ENCODE results near the gene CSRP2.

CSRP2 gene

DNA sequence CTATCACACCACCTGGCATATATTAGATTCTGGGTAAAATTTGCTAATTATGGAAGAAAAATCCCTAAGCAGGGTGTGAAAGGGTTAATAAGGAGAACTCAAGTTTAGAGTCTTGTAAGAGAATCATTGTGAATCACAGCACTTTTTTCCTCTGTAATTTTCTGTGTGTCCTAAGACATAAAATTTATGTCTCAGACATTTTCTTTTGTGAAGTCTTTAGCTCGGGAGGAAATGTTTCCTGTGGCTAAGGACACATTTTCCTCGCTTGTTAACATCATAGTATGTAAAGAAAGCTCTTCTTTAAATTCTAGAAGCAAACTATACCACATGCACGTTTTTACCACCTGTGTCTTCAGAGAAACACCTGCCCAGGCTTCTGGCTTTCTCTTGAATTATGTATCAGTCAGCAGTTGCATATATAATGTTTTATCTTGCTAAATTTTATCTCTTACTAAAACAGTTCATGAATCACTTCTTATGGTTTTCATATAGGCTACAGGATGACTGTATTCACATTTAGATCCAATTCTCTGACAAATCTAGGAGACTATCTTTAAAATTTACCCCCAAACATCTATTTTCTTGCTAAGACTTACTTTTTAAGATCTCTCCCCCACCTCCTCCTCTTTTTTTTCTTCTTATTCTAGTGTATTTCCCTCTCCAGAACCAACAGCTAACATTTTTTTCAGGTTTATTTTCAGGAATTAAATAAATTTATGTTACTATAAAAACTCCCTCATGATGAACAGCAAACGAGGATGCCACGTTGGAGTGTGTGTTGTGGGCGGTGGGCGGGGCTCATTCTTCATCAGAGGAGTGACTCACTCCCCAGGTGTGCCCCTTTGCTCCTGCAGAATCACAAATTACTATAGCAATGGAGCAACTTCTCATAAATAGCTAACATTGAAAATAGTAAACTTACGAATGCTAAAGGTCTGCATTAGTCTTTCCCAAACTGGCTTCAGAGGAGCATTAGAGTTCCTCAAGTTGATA is 11.6 kb upstream of the CSRP2 start:
- TF ChIP-seq, protein P1, sequence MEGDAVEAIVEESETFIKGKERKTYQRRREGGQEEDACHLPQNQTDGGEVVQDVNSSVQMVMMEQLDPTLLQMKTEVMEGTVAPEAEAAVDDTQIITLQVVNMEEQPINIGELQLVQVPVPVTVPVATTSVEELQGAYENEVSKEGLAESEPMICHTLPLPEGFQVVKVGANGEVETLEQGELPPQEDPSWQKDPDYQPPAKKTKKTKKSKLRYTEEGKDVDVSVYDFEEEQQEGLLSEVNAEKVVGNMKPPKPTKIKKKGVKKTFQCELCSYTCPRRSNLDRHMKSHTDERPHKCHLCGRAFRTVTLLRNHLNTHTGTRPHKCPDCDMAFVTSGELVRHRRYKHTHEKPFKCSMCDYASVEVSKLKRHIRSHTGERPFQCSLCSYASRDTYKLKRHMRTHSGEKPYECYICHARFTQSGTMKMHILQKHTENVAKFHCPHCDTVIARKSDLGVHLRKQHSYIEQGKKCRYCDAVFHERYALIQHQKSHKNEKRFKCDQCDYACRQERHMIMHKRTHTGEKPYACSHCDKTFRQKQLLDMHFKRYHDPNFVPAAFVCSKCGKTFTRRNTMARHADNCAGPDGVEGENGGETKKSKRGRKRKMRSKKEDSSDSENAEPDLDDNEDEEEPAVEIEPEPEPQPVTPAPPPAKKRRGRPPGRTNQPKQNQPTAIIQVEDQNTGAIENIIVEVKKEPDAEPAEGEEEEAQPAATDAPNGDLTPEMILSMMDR (IDR thresholded peaks at IDR 0.05; ENCODE audit: borderline replicate concordance, insufficient read depth, low read depth, low read length), result no peak
- no peak overlapping the region for H3K4me3 ChIP-seq (ENCODE audit: low read depth, low read length)

DNA sequence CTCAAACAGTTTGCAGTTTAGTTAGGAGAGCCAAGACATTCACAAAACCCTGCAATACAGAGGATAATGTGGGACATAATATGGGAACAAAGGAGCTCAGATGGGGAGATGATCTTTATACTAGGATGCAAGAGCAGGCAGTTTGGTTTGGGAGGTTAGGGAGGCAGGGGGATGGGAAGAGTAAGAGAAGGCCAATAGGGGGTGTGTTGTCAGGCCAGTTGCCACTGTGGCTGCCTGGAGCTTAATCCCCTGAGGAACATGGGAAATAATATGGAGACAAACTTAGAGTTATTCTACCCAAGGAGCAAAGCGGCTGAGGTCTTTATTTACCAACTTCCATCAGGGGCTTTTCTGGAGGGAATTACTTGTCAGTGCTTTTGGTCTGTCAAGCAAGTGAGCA is 10.0 kb upstream of the CSRP2 start:
- TF ChIP-seq, protein P1 (IDR thresholded peaks at IDR 0.05; ENCODE audit: borderline replicate concordance, insufficient read depth, low read depth, low read length), result no peak
- H3K4me3 ChIP-seq (ENCODE audit: low read depth, low read length), result no peak overlapping the region

DNA sequence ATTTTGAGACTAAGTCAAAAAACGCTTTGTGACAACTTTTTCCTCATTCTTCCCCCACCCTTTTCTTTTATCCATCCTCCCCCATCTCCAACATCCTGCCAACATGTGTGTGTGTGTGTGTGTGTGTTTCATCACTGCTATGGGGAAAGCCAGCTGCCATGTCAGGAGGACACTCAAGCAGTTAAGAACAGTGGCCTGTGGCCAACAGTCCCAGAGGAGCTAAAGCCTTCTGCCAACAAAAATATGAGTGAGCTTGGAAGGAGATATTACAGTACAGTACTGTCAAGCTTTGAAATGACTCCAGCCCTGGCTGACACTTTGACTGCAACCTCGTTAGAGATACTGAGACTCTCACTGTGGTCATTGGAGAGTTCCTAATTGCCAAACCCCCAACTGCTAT is 5.0 kb upstream of the CSRP2 start:
- no peak overlapping the region for H3K4me3 ChIP-seq (ENCODE audit: low read depth, low read length)
- TF ChIP-seq, protein P1 (IDR thresholded peaks at IDR 0.05; ENCODE audit: borderline replicate concordance, insufficient read depth, low read depth, low read length), result no peak

DNA sequence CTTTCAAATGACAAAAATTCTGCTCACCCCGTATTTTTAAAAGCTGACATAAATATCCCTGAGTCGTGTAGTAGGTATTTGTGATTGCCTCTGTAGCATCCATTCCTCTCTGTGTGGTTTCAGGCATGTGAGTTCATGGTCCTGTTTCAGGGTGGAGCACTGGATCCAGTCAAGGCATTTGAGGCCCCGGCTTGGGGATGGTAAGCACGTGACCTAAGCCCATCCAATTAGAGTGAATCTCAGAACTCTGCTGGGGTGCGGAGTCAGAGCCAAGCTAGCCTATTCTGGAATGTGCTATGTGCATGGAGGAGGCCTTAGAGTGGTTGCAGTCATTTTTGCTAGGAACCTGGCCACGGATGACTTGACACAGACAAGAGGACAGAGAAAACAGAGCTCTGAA is 4.3 kb upstream of the CSRP2 start:
- TF ChIP-seq, protein P1 (IDR thresholded peaks at IDR 0.05; ENCODE audit: borderline replicate concordance, insufficient read depth, low read depth, low read length), result no peak

DNA sequence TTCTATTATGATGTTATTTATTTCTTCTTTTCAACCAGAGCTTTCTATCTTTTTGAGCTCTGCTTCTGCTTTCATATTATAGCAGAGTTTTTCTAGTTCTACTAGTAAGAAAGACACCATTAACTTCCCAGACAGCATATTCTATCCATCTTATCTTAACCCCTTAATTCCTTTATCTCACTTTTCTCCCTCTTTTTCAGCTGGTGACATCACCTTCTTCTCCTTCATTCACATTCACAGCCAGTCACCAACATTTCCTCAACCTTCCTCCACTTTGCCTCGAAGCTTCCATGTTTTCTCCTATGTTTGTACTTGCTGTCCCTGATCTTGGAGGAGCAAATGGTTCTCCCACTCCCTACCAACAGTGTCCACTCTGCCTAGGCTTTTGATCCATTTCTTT is 3.5 kb upstream of the CSRP2 start:
- H3K4me3 ChIP-seq (ENCODE audit: low read depth, low read length), result no peak overlapping the region
- TF ChIP-seq, protein P1 (IDR thresholded peaks at IDR 0.05; ENCODE audit: borderline replicate concordance, insufficient read depth, low read depth, low read length), result no peak

More for the DNA sequence above, 4.3 kb upstream of the CSRP2 start:
- no peak overlapping the region for H3K4me3 ChIP-seq (ENCODE audit: low read depth, low read length)

- no peak overlapping the region for H3K4me3 ChIP-seq (ENCODE audit: low read depth, low read length)
- TF ChIP-seq, protein P1 (IDR thresholded peaks at IDR 0.05; ENCODE audit: borderline replicate concordance, insufficient read depth, low read depth, low read length), result no peak
Measured at GRCh38 chr12:76881142-76881541, 2.3 kb upstream of the CSRP2 start.

- TF ChIP-seq, protein P1 (IDR thresholded peaks at IDR 0.05; ENCODE audit: borderline replicate concordance, insufficient read depth, low read depth, low read length), result no peak
- H3K4me3 ChIP-seq (ENCODE audit: low read depth, low read length), result no peak overlapping the region
Measured at GRCh38 chr12:76880519-76881023, 1.8 kb upstream of the CSRP2 start.

Measured in GM12875 (cell line).